Effector memory CD8-positive, alpha-beta T cell (primary cell): Measurements from ENCODE around the gene SMCO2.

Source experiments
- ATAC-seq: fragments of 150-1000 bp; cut with Tn5 transposase; replicated peaks from 2 replicates; pipeline ENCODE4 v1.10.0; 2021; ENCODE audit warnings: mild to moderate bottlenecking, moderate library complexity
- DNase-seq, 3 experiments: peaks; one replicate each; pipeline ENCODE4 v3.0.0; 2021
- H3K27ac Mint-ChIP-seq, 2 donors: one replicate each; pipeline ENCODE4 v1.8.0; 2022; ENCODE audit warnings: mild to moderate bottlenecking in 2 of 2, mixed read lengths in 2 of 2, moderate library complexity in 2 of 2
- H3K27me3 Mint-ChIP-seq, 2 donors: one replicate each; pipeline ENCODE4 v1.8.0; 2022; ENCODE audit warnings: mixed read lengths in 2 of 2
- H3K36me3 Mint-ChIP-seq: one replicate; pipeline ENCODE4 v1.8.0; 2022; ENCODE audit warnings: mild to moderate bottlenecking, moderate library complexity, mixed read lengths; ENCODE audit not compliant: insufficient read depth
- H3K4me1 Mint-ChIP-seq, 2 donors: one replicate each; pipeline ENCODE4 v1.8.0; 2022; ENCODE audit warnings: low read depth in 2 of 2, mixed read lengths in 2 of 2
- H3K4me3 Mint-ChIP-seq, 2 donors: one replicate each; pipeline ENCODE4 v1.8.0; 2022; ENCODE audit warnings: mild to moderate bottlenecking in 2 of 2, mixed read lengths in 2 of 2, moderate library complexity in 2 of 2
- H3K9me3 Mint-ChIP-seq, 2 donors: one replicate each; pipeline ENCODE4 v1.8.0; 2022; ENCODE audit warnings: mixed read lengths in 2 of 2

The SMCO2 gene

GRCh38 chr12:27434673-27435565 is 11.6 kb upstream of the SMCO2 start:
- Mint-ChIP-seq H3K27ac (no peak overlapping the region), H3K4me3 (no peak overlapping the region), H3K4me1 (peaks cover 2 to 6% of the 10 kb centered on the region in 2 donors), H3K9me3 (no peaks in the 10 kb centered on the region), H3K27me3 (peaks cover 29 to 48% of the 10 kb centered on the region in 2 donors), H3K36me3 (no peaks in the 10 kb centered on the region)
- ATAC-seq (peak; percentile 64), DNase-seq (peak in 2 of 3 experiments; percentile 2)

- ATAC-seq = no peak
- Mint-ChIP-seq H3K36me3 (no peaks in the 10 kb centered on the region), H3K4me1 (peaks cover 2 to 6% of the 10 kb centered on the region in 2 donors), H3K4me3 (no peak overlapping the region), H3K9me3 (no peaks in the 10 kb centered on the region), H3K27me3 (peaks cover 28 to 48% of the 10 kb centered on the region in 2 donors), H3K27ac (no peak overlapping the region)
- DNase-seq = no peak
Observed at GRCh38 chr12:27436029-27436428, 10.5 kb upstream of the SMCO2 start.

GRCh38 chr12:27436768-27437167 is 9.8 kb upstream of the SMCO2 start:
- peaks cover 21 to 42% of the 10 kb centered on the region in 2 donors for H3K27me3 Mint-ChIP-seq
- H3K4me1 Mint-ChIP-seq = peaks cover 0 to 6% of the 10 kb centered on the region in 2 donors
- no peak overlapping the region for H3K27ac Mint-ChIP-seq
- H3K4me3 Mint-ChIP-seq = no peak overlapping the region
- DNase-seq (no peak), ATAC-seq (no peak)
- H3K9me3 Mint-ChIP-seq = no peaks in the 10 kb centered on the region
- H3K36me3 Mint-ChIP-seq = no peaks in the 10 kb centered on the region

GRCh38 chr12:27437839-27438238 is 8.7 kb upstream of the SMCO2 start:
- DNase-seq (no peak), ATAC-seq (no peak)
- Mint-ChIP-seq H3K4me1 (peaks cover 0 to 6% of the 10 kb centered on the region in 2 donors), H3K9me3 (no peaks in the 10 kb centered on the region), H3K4me3 (no peak overlapping the region), H3K36me3 (no peaks in the 10 kb centered on the region), H3K27me3 (peaks cover 15 to 33% of the 10 kb centered on the region in 2 donors), H3K27ac (no peak overlapping the region)

GRCh38 chr12:27447761-27448160 is 1.2 kb downstream of the SMCO2 start:
- no peak for ATAC-seq
- Mint-ChIP-seq H3K27me3 (peaks cover 16 to 41% of the 10 kb centered on the region in 2 donors), H3K4me3 (no peak overlapping the region), H3K4me1 (no peaks in the 10 kb centered on the region), H3K9me3 (peaks cover 2 to 14% of the 10 kb centered on the region in 2 donors), H3K36me3 (no peaks in the 10 kb centered on the region), H3K27ac (no peak overlapping the region)
- DNase-seq = no peak

- Mint-ChIP-seq H3K27ac (no peak overlapping the region), H3K4me3 (no peak overlapping the region), H3K36me3 (no peaks in the 10 kb centered on the region), H3K27me3 (peaks cover 24 to 49% of the 10 kb centered on the region in 2 donors), H3K4me1 (no peaks in the 10 kb centered on the region), H3K9me3 (peaks cover 2 to 14% of the 10 kb centered on the region in 2 donors)
- DNase-seq = no peak
- ATAC-seq = no peak
Observed at GRCh38 chr12:27449026-27449425, 2.5 kb downstream of the SMCO2 start.

GRCh38 chr12:27449893-27450534 is 3.5 kb downstream of the SMCO2 start:
- Mint-ChIP-seq H3K4me3 (no peak overlapping the region), H3K27ac (no peak overlapping the region), H3K36me3 (no peaks in the 10 kb centered on the region), H3K27me3 (peaks cover 26 to 59% of the 10 kb centered on the region in 2 donors), H3K4me1 (no peaks in the 10 kb centered on the region), H3K9me3 (peaks cover 2 to 14% of the 10 kb centered on the region in 2 donors)
- ATAC-seq (no peak), DNase-seq (no peak)

- Mint-ChIP-seq H3K4me1 (no peaks in the 10 kb centered on the region), H3K27ac (no peak overlapping the region), H3K9me3 (peaks cover 0 to 7% of the 10 kb centered on the region in 2 donors), H3K4me3 (no peak overlapping the region), H3K27me3 (peaks cover 26 to 60% of the 10 kb centered on the region in 2 donors), H3K36me3 (no peaks in the 10 kb centered on the region)
- ATAC-seq (no peak), DNase-seq (no peak)
Observed at GRCh38 chr12:27451036-27451825, 4.7 kb downstream of the SMCO2 start.

GRCh38 chr12:27453421-27453820 is 6.9 kb downstream of the SMCO2 start:
- H3K27ac Mint-ChIP-seq = no peak overlapping the region
- no peak overlapping the region for H3K4me3 Mint-ChIP-seq
- no peaks in the 10 kb centered on the region for H3K36me3 Mint-ChIP-seq
- ATAC-seq (no peak), DNase-seq (no peak)
- no peaks in the 10 kb centered on the region for H3K4me1 Mint-ChIP-seq
- peaks cover 31 to 52% of the 10 kb centered on the region in 2 donors for H3K27me3 Mint-ChIP-seq
- H3K9me3 Mint-ChIP-seq = no peaks in the 10 kb centered on the region

GRCh38 chr12:27455589-27455988 is 9.1 kb downstream of the SMCO2 start:
- no peak for DNase-seq
- ATAC-seq = no peak
- H3K4me3 Mint-ChIP-seq = no peak overlapping the region
- no peak overlapping the region for H3K27ac Mint-ChIP-seq
- H3K4me1 Mint-ChIP-seq = no peaks in the 10 kb centered on the region
- H3K36me3 Mint-ChIP-seq = no peaks in the 10 kb centered on the region
- H3K9me3 Mint-ChIP-seq = no peaks in the 10 kb centered on the region
- peaks cover 23 to 52% of the 10 kb centered on the region in 2 donors for H3K27me3 Mint-ChIP-seq

- no peak for DNase-seq
- ATAC-seq = no peak
- H3K4me1 Mint-ChIP-seq = no peaks in the 10 kb centered on the region
- H3K9me3 Mint-ChIP-seq = no peaks in the 10 kb centered on the region
- no peaks in the 10 kb centered on the region for H3K36me3 Mint-ChIP-seq
- H3K27me3 Mint-ChIP-seq = peaks cover 19 to 55% of the 10 kb centered on the region in 2 donors
- H3K4me3 Mint-ChIP-seq = no peak overlapping the region
- no peak overlapping the region for H3K27ac Mint-ChIP-seq
Observed at GRCh38 chr12:27456618-27457017, 10.1 kb downstream of the SMCO2 start.

- peaks cover 29 to 59% of the 10 kb centered on the region in 2 donors for H3K27me3 Mint-ChIP-seq
- DNase-seq = no peak
- no peaks in the 10 kb centered on the region for H3K36me3 Mint-ChIP-seq
- no peak overlapping the region for H3K4me3 Mint-ChIP-seq
- H3K9me3 Mint-ChIP-seq = no peaks in the 10 kb centered on the region
- H3K27ac Mint-ChIP-seq = no peak overlapping the region
- H3K4me1 Mint-ChIP-seq = peaks cover 0 to 4% of the 10 kb centered on the region in 2 donors
- no peak for ATAC-seq
Observed at GRCh38 chr12:27460471-27460978, 14.0 kb downstream of the SMCO2 start.

GRCh38 chr12:27462151-27462694 is 15.7 kb downstream of the SMCO2 start:
- no peak overlapping the region for H3K4me3 Mint-ChIP-seq
- no peaks in the 10 kb centered on the region for H3K9me3 Mint-ChIP-seq
- H3K4me1 Mint-ChIP-seq = peaks cover 0 to 4% of the 10 kb centered on the region in 2 donors
- ATAC-seq (no peak), DNase-seq (no peak)
- peaks cover 36 to 69% of the 10 kb centered on the region in 2 donors for H3K27me3 Mint-ChIP-seq
- H3K36me3 Mint-ChIP-seq = peaks cover 3% of the 10 kb centered on the region
- no peak overlapping the region for H3K27ac Mint-ChIP-seq
